ENCODE data around the gene EDRF1. TPM values are rescaled to one million over a fixed set of nuclear protein-coding genes. Genes with fewer than 3 reads are reported as not detected.

Gene EDRF1
- total and polyA plus RNA-seq, 2 of the 13 experiments (the other 11 are each of a cell fraction or from before 2014, with no cell fraction given): 16.9 to 26.7 TPM

DNA sequence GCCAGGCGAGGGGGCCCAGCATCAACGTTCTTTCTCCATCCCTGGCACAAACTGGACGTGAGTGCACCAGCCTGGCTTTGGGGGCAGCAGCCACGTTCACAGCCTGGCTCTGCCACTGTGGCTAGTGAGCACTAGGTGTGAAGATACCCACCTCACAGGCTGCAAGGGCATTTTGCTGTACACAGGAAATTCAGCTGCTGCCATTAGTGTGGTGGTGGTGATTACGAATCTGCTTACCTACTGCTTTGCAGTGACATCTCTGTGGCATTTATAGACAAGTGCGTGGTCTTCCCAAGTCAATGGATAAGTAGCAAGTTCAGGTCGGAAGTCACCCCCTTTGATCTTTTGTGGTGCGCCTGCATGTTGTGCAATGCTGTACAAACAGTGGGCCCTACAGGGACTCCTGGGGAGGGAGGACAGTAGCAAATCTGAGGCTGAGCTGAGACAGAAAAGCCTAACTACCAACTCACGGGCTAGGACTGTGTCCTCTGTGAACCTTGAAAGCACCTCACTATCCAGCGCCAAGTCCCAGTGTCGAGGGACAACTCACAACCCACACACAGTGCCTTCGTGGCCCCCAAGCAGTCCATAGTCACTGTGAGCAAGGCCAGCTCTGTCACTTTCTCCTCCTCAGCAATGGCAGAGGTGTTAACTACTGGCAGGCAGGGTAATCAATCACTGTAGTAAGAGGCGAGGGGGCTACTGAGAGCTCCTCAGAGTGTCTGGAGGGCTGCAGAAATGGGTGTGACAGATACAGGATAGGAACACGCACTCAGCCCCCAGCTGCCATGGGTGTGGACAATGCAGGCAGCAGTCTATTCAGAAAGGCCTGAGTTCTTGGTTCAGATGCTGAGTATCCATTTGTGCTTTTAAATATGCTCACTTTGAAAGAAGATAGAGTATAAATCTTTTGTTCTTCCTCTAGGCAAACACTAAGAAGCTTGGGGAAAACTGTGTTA lies 73.1 kb downstream of the EDRF1 start (continued):
- TF ChIP-seq CBX2 (IDR thresholded peaks at IDR 0.05; ENCODE audit: low read depth, low read length) (no peak), CBX2 (CRISPR knock-in tag; IDR thresholded peaks at IDR 0.05; ENCODE audit: low read depth) (no peak), ZNF143 (CRISPR knock-in tag; IDR thresholded peaks at IDR 0.05) (peak; percentile 56; the same call in 1 of the 2 replicates), ZNF317 (CRISPR knock-in tag; IDR thresholded peaks at IDR 0.05) (0 out of 2 replicates have a peak, but pooled peaks have one; percentile 39), SYNCRIP (IDR thresholded peaks at IDR 0.05; ENCODE audit: insufficient read depth, low read depth, low read length) (no peak), RFX3 (CRISPR knock-in tag; IDR thresholded peaks at IDR 0.05) (no peak), CHCHD3 (CRISPR knock-in tag; IDR thresholded peaks at IDR 0.05) (no peak), HMGXB4 (CRISPR knock-in tag; IDR thresholded peaks at IDR 0.05; ENCODE audit: borderline replicate concordance in 1 of 2, low read depth in 1 of 2) (peak; percentile 43 to 59; a peak in 1 of 4 replicates)
- TF ChIP-seq, protein P1, sequence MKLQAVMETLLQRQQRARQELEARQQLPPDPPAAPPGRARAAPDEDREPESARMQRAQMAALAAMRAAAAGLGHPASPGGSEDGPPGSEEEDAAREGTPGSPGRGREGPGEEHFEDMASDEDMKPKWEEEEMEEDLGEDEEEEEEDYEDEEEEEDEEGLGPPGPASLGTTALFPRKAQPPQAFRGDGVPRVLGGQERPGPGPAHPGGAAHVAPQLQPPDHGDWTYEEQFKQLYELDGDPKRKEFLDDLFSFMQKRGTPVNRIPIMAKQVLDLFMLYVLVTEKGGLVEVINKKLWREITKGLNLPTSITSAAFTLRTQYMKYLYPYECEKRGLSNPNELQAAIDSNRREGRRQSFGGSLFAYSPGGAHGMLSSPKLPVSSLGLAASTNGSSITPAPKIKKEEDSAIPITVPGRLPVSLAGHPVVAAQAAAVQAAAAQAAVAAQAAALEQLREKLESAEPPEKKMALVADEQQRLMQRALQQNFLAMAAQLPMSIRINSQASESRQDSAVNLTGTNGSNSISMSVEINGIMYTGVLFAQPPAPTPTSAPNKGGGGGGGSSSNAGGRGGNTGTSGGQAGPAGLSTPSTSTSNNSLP (IDR thresholded peaks at IDR 0.05; ENCODE audit: low read depth, low read length): peak; percentile 38; the same call in 1 of the 2 replicates
- TF ChIP-seq, protein P2, sequence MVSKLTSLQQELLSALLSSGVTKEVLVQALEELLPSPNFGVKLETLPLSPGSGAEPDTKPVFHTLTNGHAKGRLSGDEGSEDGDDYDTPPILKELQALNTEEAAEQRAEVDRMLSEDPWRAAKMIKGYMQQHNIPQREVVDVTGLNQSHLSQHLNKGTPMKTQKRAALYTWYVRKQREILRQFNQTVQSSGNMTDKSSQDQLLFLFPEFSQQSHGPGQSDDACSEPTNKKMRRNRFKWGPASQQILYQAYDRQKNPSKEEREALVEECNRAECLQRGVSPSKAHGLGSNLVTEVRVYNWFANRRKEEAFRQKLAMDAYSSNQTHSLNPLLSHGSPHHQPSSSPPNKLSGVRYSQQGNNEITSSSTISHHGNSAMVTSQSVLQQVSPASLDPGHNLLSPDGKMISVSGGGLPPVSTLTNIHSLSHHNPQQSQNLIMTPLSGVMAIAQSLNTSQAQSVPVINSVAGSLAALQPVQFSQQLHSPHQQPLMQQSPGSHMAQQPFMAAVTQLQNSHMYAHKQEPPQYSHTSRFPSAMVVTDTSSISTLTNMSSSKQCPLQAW (CRISPR knock-in tag; IDR thresholded peaks at IDR 0.05): peak; percentile 87
- TF ChIP-seq, protein P3, sequence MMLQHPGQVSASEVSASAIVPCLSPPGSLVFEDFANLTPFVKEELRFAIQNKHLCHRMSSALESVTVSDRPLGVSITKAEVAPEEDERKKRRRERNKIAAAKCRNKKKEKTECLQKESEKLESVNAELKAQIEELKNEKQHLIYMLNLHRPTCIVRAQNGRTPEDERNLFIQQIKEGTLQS (CRISPR knock-in tag; IDR thresholded peaks at IDR 0.05): no peak
- TF ChIP-seq, protein P4, sequence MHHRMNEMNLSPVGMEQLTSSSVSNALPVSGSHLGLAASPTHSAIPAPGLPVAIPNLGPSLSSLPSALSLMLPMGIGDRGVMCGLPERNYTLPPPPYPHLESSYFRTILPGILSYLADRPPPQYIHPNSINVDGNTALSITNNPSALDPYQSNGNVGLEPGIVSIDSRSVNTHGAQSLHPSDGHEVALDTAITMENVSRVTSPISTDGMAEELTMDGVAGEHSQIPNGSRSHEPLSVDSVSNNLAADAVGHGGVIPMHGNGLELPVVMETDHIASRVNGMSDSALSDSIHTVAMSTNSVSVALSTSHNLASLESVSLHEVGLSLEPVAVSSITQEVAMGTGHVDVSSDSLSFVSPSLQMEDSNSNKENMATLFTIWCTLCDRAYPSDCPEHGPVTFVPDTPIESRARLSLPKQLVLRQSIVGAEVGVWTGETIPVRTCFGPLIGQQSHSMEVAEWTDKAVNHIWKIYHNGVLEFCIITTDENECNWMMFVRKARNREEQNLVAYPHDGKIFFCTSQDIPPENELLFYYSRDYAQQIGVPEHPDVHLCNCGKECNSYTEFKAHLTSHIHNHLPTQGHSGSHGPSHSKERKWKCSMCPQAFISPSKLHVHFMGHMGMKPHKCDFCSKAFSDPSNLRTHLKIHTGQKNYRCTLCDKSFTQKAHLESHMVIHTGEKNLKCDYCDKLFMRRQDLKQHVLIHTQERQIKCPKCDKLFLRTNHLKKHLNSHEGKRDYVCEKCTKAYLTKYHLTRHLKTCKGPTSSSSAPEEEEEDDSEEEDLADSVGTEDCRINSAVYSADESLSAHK (CRISPR knock-in tag; IDR thresholded peaks at IDR 0.05; ENCODE audit: borderline replicate concordance): no peak
- TF ChIP-seq, protein P5, sequence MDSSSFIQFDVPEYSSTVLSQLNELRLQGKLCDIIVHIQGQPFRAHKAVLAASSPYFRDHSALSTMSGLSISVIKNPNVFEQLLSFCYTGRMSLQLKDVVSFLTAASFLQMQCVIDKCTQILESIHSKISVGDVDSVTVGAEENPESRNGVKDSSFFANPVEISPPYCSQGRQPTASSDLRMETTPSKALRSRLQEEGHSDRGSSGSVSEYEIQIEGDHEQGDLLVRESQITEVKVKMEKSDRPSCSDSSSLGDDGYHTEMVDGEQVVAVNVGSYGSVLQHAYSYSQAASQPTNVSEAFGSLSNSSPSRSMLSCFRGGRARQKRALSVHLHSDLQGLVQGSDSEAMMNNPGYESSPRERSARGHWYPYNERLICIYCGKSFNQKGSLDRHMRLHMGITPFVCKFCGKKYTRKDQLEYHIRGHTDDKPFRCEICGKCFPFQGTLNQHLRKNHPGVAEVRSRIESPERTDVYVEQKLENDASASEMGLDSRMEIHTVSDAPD (CRISPR knock-in tag; IDR thresholded peaks at IDR 0.05): peak; percentile 48; the same call in 1 of the 2 replicates
- TF ChIP-seq, protein P6, sequence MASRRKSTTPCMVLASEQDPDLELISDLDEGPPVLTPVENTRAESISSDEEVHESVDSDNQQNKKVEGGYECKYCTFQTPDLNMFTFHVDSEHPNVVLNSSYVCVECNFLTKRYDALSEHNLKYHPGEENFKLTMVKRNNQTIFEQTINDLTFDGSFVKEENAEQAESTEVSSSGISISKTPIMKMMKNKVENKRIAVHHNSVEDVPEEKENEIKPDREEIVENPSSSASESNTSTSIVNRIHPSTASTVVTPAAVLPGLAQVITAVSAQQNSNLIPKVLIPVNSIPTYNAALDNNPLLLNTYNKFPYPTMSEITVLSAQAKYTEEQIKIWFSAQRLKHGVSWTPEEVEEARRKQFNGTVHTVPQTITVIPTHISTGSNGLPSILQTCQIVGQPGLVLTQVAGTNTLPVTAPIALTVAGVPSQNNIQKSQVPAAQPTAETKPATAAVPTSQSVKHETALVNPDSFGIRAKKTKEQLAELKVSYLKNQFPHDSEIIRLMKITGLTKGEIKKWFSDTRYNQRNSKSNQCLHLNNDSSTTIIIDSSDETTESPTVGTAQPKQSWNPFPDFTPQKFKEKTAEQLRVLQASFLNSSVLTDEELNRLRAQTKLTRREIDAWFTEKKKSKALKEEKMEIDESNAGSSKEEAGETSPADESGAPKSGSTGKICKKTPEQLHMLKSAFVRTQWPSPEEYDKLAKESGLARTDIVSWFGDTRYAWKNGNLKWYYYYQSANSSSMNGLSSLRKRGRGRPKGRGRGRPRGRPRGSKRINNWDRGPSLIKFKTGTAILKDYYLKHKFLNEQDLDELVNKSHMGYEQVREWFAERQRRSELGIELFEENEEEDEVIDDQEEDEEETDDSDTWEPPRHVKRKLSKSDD (CRISPR knock-in tag; IDR thresholded peaks at IDR 0.05; ENCODE audit: low read depth): peak; percentile 89

Data from HepG2 (cell line).